ENCODE results near the gene ALX3.
A peak's percentile ranks its signal among the peaks of the same experiment; 100 is the strongest.
"Not testable (repeated sequence)": the region's sequence is repeated elsewhere in the genome, so short reads cannot be mapped to it uniquely, and the experiment has no call there.

The ALX3 gene

DNA sequence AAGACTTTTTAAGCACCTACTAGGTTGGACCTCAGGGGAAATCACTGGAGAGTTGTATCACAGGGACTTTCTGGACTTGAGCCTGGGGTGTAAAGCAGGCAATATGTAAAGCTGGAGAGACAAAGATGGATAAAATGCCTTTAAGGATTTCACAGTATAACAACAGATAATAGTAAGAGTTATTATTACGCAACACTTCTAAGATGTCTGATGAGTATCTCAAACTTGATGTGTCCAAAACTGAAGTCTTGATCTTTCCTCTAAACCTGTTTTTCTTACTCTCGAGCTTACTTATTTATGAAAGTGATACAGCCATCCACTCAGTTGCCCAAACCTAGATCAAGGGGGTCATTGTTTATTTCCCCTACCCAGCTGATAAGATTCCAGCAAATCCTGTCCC lies 38.1 kb downstream of the ALX3 start:
- H3K4me3 ChIP-seq (ENCODE audit: low read length): no peak overlapping the region
- no peak for TF ChIP-seq ZNF274 (IDR thresholded peaks at IDR 0.05; ENCODE audit: low read depth, low read length)

DNA sequence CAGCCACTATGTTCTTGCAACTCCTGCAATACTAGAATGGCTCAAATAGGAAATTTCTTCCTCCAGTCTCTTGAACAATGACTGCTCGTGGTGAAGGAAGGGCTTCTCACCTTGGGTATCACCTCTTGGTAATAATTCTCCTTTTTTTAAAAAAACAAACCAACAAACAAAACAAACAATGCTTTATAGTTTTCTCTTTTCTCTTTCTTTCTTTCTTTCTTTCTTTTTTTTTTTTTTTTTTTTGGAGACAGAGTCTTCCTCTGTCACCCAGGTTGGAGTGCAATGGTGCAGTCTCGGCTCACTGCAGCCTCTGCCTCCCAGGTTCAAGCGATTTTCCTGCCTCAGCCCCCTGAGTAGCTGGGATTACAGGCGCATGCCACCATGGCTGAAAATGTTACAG lies 39.8 kb downstream of the ALX3 start:
- H3K4me3 ChIP-seq (ENCODE audit: low read length): not testable (repeated sequence)

DNA sequence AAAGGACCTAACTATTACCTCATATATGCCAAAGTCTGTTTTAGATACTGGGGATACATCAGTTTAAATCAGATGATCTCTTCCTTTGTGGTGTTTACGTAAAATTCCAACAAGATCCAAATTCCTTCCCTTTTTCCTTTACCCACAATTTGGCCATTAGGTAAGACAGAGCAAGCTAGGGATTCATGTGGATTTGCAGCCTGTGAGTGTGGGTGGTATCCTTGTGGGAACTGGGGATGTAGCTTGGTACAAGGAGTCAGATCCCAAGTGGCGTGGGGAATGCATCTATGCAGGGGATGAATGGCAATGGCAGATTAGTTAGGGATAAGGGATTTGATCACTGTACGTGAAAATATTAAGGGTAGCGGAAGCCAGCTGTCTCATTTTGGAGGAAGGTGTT lies 45.9 kb downstream of the ALX3 start:
- no peak for TF ChIP-seq ZNF274 (IDR thresholded peaks at IDR 0.05; ENCODE audit: low read depth, low read length)
- no peak overlapping the region for H3K4me3 ChIP-seq (ENCODE audit: low read length)

DNA sequence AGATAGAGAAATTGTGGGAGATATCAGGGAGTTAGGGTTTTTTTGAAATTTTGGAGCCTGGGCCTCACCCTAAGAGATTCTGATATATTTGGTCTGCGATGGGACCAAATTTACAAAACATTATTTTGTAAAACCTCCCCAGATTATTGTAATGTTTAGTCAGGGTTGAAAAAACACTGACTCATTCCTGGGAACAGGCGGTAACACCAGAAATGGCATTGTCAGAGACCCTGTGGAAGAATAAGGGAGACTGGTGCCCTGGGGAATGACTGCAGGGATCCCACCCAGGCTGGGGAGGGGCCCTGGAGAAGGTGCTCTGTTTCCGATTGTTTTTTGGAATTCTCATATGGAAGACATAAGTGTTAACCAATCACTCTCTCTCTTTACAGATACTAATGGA lies 49.2 kb downstream of the ALX3 start:
- no peak for TF ChIP-seq ZNF274 (IDR thresholded peaks at IDR 0.05; ENCODE audit: low read depth, low read length)

DNA sequence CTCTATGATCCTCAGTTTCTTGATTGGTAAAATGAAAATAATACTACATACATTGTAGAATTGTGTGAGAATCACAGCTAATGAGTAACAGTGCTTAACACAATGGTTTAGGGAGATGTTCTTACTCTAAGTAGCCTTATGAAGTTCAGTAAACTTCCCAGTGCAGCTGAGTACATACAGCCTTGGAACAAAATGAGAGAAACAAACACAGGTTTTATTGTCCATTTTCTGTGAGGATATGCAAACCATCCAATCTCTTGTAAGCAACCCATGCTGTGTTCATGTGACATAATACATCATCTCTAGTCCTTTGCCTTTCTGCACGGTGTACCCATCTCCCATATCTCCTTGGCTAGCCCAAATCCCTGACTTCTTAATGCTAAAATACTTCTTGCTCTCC lies 50.7 kb downstream of the ALX3 start:
- no peak overlapping the region for H3K4me3 ChIP-seq (ENCODE audit: low read length)
- no peak for TF ChIP-seq ZNF274 (IDR thresholded peaks at IDR 0.05; ENCODE audit: low read depth, low read length)

More for the DNA sequence above, 49.2 kb downstream of the ALX3 start:
- H3K4me3 ChIP-seq (ENCODE audit: low read length): no peak overlapping the region

DNA sequence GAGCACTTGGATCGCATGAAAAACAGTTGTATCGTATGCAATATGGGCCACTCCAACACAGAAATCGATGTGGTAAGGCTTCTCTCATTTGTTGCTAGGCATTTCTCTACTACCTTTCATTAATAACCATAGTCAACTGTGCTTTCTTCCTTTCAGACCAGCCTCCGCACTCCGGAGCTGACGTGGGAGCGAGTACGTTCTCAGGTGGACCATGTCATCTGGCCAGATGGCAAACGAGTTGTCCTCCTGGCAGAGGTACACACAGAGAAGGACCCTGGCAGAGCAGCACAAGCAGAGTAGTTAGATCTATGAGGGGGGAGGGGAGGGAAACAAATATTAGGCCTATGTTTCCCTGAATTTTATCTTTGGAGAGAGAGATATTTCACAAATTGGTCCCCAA lies 52.1 kb downstream of the ALX3 start:
- TF ChIP-seq ZNF274 (IDR thresholded peaks at IDR 0.05; ENCODE audit: low read depth, low read length): no peak
- H3K4me3 ChIP-seq (ENCODE audit: low read length): no peak overlapping the region

DNA sequence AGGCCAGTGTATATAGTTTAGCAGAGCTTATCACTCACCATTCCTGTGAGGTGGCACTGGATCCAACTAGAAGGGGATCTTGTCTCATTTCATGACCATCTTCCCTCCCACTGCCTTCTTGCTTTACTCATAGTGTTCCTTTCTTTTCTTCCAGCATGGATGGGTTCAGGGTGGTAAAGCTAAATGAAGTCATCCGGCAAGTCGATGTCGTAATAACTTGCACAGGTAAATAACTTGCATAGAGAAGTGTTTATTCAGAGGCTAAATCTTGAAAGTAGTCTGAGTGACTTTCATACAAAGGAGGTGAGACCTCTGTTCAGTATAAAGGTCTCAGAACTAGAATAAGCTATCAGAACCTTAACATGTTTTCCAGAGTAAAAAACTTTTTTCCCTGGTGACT lies 52.7 kb downstream of the ALX3 start:
- no peak overlapping the region for H3K4me3 ChIP-seq (ENCODE audit: low read length)
- no peak for TF ChIP-seq ZNF274 (IDR thresholded peaks at IDR 0.05; ENCODE audit: low read depth, low read length)

DNA sequence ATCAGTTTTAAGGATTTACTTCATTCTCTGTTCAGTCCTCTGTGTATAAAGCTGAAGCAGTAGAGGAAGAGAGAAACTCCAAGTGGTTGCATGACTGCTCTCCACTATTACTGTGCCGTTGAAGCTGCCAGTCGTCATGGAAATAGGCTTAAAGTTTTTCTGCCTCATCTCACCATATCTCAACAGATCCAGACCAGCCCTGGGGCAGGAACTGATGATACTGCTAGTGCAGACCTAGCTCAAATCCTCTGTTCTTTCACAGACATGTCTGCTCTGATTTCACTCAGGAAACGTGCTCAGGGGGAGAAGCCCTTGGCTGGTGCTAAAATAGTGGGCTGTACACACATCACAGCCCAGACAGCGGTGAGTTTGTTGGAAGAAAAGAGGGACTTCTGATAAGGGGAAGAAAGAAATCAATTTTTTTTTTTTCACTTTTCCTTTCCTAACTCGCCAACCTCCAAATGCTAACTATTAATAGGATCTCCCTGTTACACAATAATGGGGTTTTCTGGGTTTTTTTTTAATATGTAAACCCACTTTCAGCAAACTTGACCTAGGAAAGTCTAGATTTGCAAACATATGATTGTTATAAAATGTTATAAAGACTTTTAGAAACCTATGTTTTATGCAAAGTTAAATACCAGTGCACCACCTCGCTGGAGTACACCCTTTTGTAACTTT lies 58.2 kb downstream of the ALX3 start:
- peak overlapping the region; percentile 55; the same call in 1 of the 2 replicates for H3K4me3 ChIP-seq (ENCODE audit: low read length)
- TF ChIP-seq ZNF274 (IDR thresholded peaks at IDR 0.05; ENCODE audit: low read depth, low read length): no peak

DNA sequence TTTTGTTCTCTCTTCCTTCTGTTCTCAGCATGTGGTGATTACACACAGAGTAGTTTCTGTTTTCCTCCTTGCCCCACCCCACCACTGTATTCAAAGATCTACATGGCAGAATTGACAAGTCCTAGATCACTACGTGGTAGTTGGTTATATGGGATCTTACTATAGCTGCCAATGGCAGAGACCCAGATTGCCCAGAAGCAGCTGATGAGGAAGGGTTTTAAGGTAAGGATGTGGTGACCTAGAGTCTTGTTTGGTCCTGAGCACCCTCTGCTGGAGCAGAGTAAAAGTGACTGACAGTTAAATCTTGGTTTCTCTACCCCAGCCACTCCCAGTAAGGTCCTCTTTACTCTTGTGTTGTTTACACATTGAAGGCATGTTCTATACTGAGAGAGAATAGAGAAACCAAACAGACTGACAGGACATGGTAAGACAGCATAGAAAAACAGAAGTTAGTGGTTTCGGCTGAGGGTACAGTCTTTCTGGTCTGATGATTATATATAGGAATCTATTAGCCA lies 58.9 kb downstream of the ALX3 start:
- peak overlapping the region; percentile 27; the same call in 1 of the 2 replicates for H3K4me3 ChIP-seq (ENCODE audit: low read length)
- TF ChIP-seq ZNF274 (IDR thresholded peaks at IDR 0.05; ENCODE audit: low read depth, low read length): no peak

Data from GM08714 (cell line).